NCI-H226 (cell line): ENCODE results near the gene DUXA.
"Not testable (repeated sequence)": the region's sequence is repeated elsewhere in the genome, so short reads cannot be mapped to it uniquely, and the experiment has no call there.

Experiments used
- DNase-seq: peaks from one replicate; pipeline ENCODE4 v3.0.0-alpha.2; 2015

Gene DUXA

DNA sequence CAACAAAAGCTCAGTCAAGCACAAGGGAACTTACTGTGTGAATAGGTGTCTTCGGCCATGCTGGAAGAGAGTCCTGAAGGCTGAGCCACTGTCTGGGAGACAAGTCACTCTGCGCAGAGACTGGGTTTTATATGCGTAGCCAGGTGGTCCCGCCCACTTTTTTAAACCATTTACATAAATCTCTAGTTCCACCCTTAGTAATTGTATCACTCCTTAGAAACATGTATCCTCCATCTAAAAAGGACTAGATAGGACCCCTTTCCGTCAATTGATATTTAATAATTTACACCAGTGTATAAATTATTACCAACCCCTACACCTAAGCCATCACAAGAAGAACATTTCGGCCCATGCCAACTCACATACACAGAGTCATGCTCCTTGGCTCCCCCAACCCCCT lies at the start of gene DUXA:
DUXA (minus strand) TSS at position 101 of the 400 bp plus-strand sequence; CDS start at position 59, 42 bp downstream.
- no peak for DNase-seq

DNA sequence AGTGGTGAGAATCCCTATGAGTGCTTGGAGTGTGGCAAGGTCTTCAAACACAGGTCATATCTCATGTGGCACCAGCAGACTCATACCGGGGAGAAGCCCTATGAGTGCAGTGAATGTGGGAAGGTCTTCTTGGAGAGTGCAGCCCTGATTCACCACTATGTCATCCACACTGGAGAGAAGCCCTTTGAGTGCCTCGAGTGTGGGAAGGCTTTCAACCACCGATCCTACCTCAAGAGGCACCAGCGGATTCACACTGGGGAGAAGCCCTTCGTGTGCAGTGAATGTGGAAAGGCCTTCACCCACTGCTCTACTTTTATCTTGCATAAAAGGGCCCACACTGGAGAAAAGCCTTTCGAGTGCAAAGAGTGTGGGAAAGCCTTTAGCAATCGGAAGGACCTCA lies 44.8 kb upstream of the DUXA start:
- no peak for DNase-seq

GRCh38 chr19:57210381-57210780 lies 43.1 kb upstream of the DUXA start:
- no peak for DNase-seq

- no peak for DNase-seq
These were observed 34.9 kb upstream of the DUXA start for GRCh38 chr19:57202160-57202559.

DNA sequence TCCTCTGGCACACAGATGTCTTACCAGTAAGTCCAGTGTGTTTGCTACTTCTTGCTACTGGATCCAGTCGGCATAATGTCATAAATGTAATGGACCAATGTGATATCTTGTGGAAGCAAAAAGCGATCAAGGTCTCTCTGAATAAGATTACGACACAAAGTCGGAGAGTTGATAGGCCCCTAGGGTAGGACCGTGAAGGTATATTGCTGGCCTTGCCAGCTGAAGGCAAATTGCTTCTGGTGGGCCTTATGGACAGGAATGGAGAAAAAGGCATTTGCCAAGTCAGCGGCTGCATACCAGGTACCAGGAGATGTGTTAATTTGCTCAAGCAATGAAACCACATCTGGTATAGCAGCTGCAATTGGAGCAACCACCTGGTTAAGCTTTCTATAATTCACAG lies 30.6 kb upstream of the DUXA start:
- DNase-seq, result not testable (repeated sequence)

DNA sequence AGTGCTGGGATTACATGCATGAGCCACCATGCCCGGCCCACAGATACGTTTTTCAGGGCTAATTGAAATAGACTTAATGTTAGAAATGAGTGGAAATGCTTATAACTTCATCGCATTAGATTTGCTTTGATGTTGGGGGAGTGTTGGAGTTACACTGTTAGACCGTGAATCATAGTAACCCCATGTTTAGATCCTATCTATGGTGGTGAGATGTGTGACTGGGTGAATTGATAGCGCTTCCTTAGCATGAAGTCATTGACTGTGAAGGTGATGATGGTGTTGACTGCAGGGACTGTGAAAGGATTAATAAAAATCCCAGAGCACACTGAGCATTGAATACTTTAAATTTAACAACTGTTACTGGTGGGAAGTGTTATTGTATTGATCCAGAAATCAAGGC lies 25.7 kb upstream of the DUXA start:
- DNase-seq, result no peak

DNA sequence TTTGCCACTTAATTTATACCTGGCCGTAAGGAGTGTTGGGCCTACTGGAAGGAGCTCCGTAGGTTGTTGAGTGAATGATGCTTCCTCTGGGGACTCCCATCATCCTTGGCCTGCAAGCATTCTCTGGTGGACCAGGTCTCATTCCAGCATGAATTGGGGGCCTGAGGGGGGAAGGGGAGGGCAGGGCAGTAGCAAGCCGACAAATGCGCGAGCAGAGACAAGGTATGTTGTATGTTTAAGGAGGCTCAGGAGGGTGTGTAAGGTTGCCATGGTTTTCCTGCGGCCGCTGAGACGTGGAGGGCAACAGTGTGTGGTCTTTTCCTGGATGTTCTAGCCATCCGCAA lies 24.8 kb upstream of the DUXA start:
- DNase-seq, result no peak

DNA sequence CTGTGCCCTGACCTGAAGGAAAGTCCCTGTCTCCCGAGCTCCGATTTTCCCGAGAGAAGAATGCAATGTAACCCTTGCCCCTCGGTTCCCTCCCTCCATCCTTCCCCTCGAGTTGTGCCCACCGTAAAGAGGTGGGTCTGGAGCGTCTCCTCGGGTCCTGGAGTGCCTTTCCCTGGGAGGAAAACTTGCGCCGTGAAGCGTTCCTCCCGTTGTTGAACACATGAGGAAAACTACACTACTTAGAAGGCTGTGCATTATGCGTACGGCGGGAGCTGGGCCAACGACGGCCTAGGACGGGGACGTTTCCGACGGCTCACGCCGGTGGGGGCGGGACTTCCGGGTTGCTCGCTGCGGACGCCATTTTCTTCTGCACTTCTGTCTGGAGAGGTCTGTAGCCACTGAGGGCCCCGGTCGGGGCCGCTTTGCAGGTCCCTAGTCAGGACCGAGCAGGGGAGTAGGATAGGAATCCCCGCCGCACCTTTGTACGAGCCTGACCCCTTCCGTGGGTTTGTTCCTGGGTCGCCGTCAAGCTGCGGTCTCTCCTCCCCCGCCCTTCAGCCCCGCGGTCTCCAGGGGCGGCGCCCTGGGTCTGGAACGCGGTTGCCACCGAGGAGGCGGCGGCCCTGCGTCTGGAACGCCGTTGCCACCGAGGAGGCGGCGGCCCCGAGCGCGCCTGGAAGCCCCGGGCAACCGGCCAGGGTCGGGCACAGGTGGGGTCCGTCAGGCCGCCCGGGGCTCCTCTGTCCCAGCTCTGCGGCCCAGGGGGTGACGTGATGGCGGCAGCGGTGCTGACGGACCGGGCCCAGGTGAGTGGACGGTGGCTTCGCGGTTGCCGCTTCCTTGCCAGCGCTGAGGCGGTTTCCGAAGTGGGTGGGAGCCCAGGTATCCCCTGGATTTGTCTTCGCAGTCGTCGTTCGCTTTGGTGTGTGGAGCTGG lies 24.1 kb upstream of the DUXA start, which contains the start of gene ZNF264:
ZNF264 (plus strand) TSS at position 360 of the 936 bp plus-strand sequence; CDS start at position 774, 414 bp downstream.
- peak; percentile 91 for DNase-seq

GRCh38 chr19:57190301-57190700 lies 23.0 kb upstream of the DUXA start:
- DNase-seq, result no peak

DNA sequence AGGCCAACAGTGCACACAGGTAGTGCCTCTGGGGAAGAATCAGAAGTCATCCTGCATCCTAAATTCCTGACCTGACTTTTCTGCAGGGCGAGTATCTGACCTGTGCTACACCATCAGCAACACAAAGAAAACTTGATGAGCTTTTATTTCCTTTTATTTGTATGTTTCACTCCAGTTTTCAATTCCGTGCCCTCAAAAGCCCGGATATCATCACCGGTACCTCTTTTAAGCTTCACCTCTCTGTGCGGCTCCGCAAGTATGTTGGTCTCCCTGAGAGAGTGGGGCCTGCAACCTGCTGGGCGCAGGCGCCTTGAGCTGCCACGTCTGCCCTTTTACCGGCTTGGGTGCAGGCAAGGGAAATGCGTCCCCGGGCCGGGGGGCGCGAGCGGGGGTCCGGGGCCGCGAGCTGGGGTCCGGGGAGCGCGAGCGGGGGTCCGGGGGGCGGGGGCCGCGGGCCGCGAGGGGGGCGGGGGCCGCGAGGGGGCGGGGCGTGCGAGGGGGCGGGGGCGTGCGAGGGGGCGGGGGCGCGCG lies 4.3 kb upstream of the DUXA start:
- no peak for DNase-seq

- no peak for DNase-seq
These were observed 1.4 kb downstream of the DUXA start for GRCh38 chr19:57165846-57166245.

GRCh38 chr19:57161985-57162539 lies 5.2 kb downstream of the DUXA start:
- DNase-seq, result no peak

DNA sequence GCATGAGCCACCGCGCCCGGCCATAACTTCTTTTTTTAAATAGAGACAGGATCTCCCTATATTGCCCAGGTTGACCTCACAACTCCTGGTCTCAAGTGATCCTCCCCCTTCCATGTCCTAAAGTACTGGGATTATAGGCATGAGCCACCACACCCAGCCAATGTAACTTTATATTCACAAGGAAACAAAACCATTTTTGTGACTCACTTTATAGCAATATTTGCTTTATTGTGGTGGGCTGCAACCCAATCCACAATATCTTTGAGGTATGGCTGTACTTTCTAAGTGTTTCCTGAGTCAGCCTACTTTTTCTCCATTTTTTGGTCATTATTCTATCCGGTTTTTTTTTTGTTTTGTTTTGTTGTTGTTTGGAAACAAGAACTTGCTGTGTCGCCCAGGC lies 14.4 kb downstream of the DUXA start:
- no peak for DNase-seq

DNA sequence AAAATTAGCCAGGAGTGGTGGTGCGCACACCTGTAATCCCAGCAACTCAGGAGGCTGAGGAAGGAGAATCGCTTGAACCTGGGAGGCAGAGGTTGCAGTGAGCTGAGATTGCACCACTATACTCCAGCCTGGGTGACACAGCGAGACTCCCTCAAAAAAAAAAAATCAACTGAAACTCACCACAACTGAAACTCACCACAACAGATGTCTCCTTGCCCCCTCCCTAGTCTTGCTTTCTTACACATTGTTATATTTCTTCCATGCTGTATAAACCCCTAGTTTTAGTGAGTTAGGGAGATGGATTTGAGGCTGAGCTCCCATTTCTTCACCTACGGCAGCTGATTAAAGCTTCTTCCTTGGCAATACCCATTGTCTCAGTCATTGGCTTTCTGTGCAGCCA lies 25.6 kb downstream of the DUXA start:
- DNase-seq, result no peak

GRCh38 chr19:57135797-57136196 lies 31.5 kb downstream of the DUXA start:
- no peak for DNase-seq

DNA sequence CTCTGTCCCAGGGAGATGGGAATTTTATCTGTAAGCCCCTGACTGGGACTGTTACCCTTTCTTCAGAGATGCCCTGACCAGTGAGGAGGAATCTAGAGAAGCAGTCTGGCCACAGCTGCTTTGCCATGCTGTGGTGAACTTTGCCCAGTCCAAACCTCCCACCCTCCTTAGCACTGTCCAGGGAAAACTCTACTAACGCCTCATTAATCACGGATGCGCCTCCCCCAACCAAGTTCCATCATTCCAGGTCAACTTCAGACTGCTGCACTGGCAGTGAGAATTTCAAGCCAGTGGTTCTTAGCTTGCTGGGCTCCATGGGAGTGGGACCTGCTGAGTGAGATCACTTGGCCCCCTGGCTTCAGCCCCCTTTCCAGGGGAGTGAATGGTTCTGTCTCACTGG lies 39.9 kb downstream of the DUXA start:
- DNase-seq, result not testable (repeated sequence)

GRCh38 chr19:57123882-57124281 lies 43.4 kb downstream of the DUXA start:
- no peak for DNase-seq

DNA sequence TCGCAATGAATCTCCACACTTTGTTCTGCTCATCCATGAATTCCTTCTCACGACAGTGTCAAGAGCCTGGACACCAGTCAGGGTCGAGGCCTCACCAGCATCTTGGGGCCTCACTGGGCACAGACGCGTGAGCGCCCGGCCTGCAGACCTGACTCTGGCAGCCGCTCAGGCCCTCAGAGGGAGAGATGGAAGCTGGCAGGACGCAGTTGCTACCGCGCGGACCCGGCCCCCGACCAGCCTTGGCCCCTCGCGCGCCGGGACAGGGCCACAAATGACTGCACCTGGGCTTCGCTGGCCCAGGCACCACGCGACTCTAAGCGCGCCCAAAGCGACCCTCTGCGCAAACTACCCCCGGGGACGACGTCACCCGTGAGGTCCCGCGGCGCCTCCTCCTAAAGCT lies 48.4 kb downstream of the DUXA start:
- DNase-seq, result no peak

DNA sequence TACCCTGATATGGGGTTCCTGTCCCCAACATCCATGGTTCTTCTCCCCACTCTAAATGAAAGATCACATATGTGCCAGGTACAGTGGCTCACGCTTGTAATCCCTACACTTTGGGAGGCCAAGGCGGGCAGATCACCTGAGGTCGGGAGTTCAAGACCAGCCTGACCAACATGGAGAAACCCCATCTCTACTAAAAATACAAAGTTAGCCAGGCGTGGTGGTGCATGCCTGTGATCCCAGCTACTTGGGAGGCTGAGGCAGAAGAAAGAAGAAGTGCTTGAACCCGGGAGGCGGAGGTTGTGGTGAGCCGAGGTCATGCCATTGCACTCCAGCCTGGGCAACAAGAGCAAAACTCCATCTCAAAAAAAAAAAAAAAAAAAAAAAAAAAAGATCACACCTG lies 53.8 kb downstream of the DUXA start:
- not testable (repeated sequence) for DNase-seq

GRCh38 chr19:57111329-57111644 lies 56.0 kb downstream of the DUXA start:
- DNase-seq, result no peak

- no peak for DNase-seq
These were observed 56.5 kb downstream of the DUXA start for GRCh38 chr19:57110592-57111328.

GRCh38 chr19:57106722-57107235 lies 60.5 kb downstream of the DUXA start:
- DNase-seq, result no peak

GRCh38 chr19:57105976-57106721 lies 61.1 kb downstream of the DUXA start:
- no peak for DNase-seq
